ENCODE data around the gene CC2D1A. TPM values are rescaled to one million over a fixed set of nuclear protein-coding genes. Genes with fewer than 3 reads are reported as not detected.

The CC2D1A gene
- total RNA-seq, 4 donors from 2014 or later: 22.3 to 44.9 (median 33.7) TPM

GRCh38 chr19:13929340-13929739, 23.3 kb downstream of the CC2D1A start:
- in situ Hi-C loops (cut with MboI; ENCODE audit: low sequenced_read_pairs in 4 of 4): no loop called here
- Histone ChIP-seq H3K4me3 (no peak overlapping the region), H3K4me1 (no peaks in the 10 kb centered on the region), H3K27ac (no peak overlapping the region), H3K9me3 (no peaks in the 10 kb centered on the region), H3K27me3 (no peaks in the 10 kb centered on the region), H3K36me3 (peaks cover 0 to 23% of the 10 kb centered on the region in 2 donors)
- no peak for TF ChIP-seq CTCF (IDR thresholded peaks at IDR 0.05 in 4 of 5, conservative IDR thresholded peaks at IDR 0.05 in 1 of 5)
- no peak for TF ChIP-seq POLR2A (IDR thresholded peaks at IDR 0.05)
- ATAC-seq (no peak), DNase-seq (no peak)
- intact Hi-C loops (cut with DNase I; ENCODE audit: low total_unique reads): no loop called here

- Histone ChIP-seq H3K9me3 (no peaks in the 10 kb centered on the region), H3K4me3 (no peak overlapping the region), H3K27me3 (no peaks in the 10 kb centered on the region), H3K36me3 (peaks cover 0 to 16% of the 10 kb centered on the region in 2 donors), H3K27ac (no peak overlapping the region), H3K4me1 (no peaks in the 10 kb centered on the region)
- TF ChIP-seq CTCF (IDR thresholded peaks at IDR 0.05 in 4 of 5, conservative IDR thresholded peaks at IDR 0.05 in 1 of 5) (no peak), POLR2A (IDR thresholded peaks at IDR 0.05) (no peak)
- intact Hi-C loops (cut with DNase I; ENCODE audit: low total_unique reads) (no loop called here), in situ Hi-C loops (cut with MboI; ENCODE audit: low sequenced_read_pairs in 4 of 4) (no loop called here)
- ATAC-seq: no peak
- DNase-seq: no peak
These were observed 24.0 kb downstream of the CC2D1A start for GRCh38 chr19:13929956-13930355.

- Histone ChIP-seq H3K27me3 (peaks cover 0 to 3% (median 0%) of the 10 kb centered on the region in 3 donors), H3K4me1 (no peaks in the 10 kb centered on the region), H3K9me3 (no peaks in the 10 kb centered on the region), H3K36me3 (peaks cover 0 to 14% of the 10 kb centered on the region in 2 donors), H3K4me3 (no peak overlapping the region), H3K27ac (no peak overlapping the region)
- intact Hi-C loops (cut with DNase I; ENCODE audit: low total_unique reads) (no loop called here), in situ Hi-C loops (cut with MboI; ENCODE audit: low sequenced_read_pairs in 4 of 4) (no loop called here)
- DNase-seq (no peak), ATAC-seq (no peak)
- no peak for TF ChIP-seq POLR2A (IDR thresholded peaks at IDR 0.05)
- TF ChIP-seq CTCF (IDR thresholded peaks at IDR 0.05 in 4 of 5, conservative IDR thresholded peaks at IDR 0.05 in 1 of 5): no peak
These were observed 24.4 kb downstream of the CC2D1A start for GRCh38 chr19:13930402-13930801.

- Histone ChIP-seq H3K4me3 (no peak overlapping the region), H3K36me3 (peaks cover 0 to 7% of the 10 kb centered on the region in 2 donors), H3K27me3 (peaks cover 7% of the 10 kb centered on the region in 3 donors), H3K27ac (no peak overlapping the region), H3K9me3 (no peaks in the 10 kb centered on the region), H3K4me1 (no peaks in the 10 kb centered on the region)
- TF ChIP-seq POLR2A (IDR thresholded peaks at IDR 0.05) (no peak), CTCF (IDR thresholded peaks at IDR 0.05 in 4 of 5, conservative IDR thresholded peaks at IDR 0.05 in 1 of 5) (no peak)
- in situ Hi-C loops (cut with MboI; ENCODE audit: low sequenced_read_pairs in 4 of 4) (no loop called here), intact Hi-C loops (cut with DNase I; ENCODE audit: low total_unique reads) (no loop called here)
- no peak for DNase-seq
- ATAC-seq: no peak
These were observed 25.6 kb downstream of the CC2D1A start for GRCh38 chr19:13931391-13932148.
